Activated effector memory CD4-positive, alpha-beta T cell treated with Interleukin-2 at 50 U/mL for 16 hours (primary cell): Measurements from ENCODE around the gene DUOX2.
"Not testable (repeated sequence)": the region's sequence is repeated elsewhere in the genome, so short reads cannot be mapped to it uniquely, and the experiment has no call there.

ENCODE experiments used
- DNase-seq: peaks from one replicate; pipeline ENCODE4 v3.0.0-alpha.2; 2020

DUOX2 gene

DNA sequence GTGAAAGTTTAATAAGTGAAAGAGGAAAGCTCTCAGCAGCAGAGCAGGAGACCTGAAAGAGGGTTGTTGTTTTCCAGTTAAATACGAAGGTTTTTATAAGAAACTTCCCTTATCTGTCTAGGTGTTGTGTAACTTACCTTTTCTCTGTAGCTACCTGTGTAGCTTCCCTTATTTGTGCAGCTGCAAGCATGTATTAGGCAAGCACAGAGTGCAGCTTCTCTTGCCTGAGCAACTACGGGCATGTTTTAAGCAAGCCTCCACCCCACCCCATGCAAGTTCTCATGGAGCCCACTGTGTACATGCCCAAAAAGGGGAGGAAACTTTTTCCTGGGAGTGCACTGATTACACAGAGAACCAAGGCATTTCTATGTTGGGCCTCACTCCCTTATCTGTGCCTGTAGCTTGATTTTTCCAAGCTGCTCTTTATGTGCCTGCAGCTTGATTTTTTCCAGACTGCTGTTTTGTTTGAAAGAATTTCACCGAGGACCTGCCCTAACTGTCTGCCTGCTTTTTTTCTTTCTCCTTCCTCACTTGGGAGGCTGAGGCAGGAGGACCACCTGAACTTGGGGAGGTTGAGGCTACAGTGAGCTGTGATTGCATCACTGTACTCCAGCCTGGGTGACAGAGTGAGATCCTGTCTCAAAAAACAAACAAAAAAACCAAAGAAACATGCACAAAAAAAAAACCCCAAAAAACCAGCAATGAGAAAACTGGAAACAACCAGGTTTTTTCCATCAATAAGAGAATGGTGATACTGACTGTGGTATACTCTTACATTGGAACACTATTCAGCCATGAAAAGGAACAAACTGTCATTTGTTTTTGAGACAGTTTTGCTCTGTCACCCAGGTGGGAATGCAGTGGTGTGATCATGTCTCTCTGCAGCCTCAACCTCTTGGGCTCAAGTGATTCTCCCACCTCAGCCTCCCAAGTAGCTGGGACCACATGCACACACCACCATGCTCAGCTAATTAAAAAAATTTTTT, 55.0 kb downstream of the DUOX2 start:
- not testable (repeated sequence) for DNase-seq

DNA sequence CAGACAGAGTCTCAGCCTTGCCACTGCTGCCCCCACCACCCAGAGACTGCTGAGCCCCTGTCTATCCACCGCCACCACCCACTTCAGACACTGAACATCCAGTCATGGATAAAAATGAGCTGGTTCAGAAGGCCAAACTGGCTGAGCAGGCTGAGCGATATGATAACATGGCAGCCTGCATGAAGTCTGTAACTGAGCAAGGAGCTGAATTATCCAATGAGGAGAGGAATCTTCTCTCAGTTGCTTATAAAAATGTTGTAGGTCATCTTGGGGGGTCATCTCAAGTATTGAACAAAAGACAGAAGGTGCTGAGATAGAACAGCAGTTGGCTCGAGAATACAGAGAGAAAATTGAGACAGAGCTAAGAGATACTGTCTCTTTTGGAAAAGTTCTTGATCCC, 61.3 kb downstream of the DUOX2 start:
- DNase-seq, result not testable (repeated sequence)

DNA sequence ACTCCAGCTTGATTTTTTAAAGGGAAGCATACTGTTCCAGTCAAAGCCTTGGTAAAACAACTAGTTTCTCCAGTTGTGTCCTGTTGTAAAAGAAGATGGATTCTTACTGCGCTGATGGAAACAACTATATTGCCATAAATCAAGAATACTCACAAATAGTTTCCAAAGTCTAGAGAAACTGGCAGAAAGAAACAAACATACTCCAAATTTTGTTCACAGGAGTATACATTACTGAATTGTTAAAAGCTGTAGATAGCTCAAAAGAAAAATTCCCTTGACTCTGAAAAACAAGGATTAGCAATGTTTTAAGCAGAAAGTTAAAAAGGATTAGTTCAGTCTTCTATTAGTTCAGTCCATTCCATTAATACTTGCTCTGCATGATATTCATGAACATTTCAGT, 63.4 kb downstream of the DUOX2 start:
- no peak for DNase-seq

DNA sequence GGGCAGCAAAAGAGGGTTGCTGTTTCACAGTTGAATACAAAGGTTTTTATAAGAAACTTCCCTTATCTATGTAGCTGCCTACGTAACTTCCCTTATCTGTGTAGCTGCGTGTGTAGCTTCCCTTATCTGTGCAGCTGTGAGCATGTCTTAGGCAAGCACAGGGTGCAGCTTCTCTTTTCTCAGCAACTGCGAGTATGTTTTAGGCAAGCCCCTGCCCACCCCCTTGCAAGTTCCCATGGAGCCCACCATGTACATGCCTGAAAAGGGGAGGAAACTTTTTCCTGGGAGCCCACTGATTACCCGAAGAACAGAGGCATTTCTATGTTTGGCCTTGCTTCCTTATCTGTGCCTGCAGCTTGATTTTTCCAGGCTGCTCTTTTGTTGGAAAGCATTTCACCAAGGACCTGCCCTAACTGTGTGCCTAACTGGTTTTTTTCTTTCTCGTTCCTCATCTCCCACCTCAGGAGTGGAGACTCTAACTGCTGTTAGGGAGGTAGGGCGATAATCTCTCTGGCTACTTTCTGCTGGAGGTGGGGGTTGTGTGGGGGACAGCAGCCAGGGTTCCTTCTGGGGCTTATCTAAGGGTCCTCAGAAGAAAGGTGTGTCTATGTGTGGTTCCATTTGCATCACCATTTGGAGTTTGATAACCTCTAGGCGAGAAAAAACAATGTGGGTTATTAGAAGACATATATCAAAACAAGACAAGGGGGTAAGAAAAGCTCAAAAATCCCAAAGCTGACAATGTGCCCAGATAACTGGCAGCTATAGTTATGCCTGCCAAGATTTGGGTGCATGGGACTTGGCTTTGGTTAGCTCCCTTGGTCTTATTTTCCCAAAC, 65.0 kb downstream of the DUOX2 start:
- DNase-seq, result no peak

GRCh38 chr15:45048449-45048793, 65.6 kb downstream of the DUOX2 start:
- not testable (repeated sequence) for DNase-seq

DNA sequence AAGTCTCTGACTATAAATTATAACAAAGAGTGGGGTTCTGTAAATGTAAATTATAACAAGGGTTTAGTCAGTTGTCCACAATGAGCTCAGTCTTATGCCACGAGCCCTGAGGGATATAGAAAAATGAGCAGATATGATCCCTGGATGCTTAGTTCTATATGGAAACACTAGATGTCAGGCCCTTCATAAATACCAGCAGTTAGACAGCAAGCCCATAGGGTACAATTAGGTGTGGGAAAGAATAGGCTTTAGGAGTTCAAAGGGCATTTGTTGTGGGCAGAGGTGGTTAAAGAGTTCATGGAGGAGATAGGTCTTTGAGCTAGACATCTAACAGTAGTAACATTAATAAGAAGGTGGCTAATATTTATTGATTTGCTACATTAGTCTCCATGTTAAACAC, 69.7 kb downstream of the DUOX2 start:
- DNase-seq, result not testable (repeated sequence)

DNA sequence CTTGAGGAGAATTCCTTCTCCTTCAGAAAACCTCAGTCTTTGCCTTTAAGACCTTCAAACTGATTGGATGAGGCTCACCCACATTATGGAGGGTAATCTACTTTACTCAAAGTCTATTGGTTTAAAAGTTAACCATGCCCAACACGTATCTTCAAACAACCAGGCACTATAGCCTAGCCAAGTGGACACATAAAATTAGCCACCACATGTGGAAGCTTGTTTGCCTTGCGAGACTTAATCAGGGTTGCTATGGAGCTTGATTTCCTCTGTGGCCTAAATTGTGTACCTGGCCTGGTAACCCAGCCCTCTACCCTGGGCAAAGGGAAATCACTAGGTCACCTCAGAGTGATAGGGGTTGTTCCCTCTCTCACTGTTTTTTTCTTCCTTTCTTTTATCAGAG, 71.1 kb downstream of the DUOX2 start:
- DNase-seq, result not testable (repeated sequence)
